HG02840 (cell line): ENCODE data around the gene RARA.
"Not testable (repeated sequence)": the region's sequence is repeated elsewhere in the genome, so short reads cannot be mapped to it uniquely, and the experiment has no call there.

Experiments
- ATAC-seq: cut with Tn5 transposase; IDR thresholded peaks from one replicate; pipeline ENCODE4 v1.9.1; 2021; ENCODE audit warnings: mild to moderate bottlenecking, moderate library complexity, moderate number of reproducible peaks; ENCODE audit not compliant: unreplicated experiment, low FRiP score

RARA gene

DNA sequence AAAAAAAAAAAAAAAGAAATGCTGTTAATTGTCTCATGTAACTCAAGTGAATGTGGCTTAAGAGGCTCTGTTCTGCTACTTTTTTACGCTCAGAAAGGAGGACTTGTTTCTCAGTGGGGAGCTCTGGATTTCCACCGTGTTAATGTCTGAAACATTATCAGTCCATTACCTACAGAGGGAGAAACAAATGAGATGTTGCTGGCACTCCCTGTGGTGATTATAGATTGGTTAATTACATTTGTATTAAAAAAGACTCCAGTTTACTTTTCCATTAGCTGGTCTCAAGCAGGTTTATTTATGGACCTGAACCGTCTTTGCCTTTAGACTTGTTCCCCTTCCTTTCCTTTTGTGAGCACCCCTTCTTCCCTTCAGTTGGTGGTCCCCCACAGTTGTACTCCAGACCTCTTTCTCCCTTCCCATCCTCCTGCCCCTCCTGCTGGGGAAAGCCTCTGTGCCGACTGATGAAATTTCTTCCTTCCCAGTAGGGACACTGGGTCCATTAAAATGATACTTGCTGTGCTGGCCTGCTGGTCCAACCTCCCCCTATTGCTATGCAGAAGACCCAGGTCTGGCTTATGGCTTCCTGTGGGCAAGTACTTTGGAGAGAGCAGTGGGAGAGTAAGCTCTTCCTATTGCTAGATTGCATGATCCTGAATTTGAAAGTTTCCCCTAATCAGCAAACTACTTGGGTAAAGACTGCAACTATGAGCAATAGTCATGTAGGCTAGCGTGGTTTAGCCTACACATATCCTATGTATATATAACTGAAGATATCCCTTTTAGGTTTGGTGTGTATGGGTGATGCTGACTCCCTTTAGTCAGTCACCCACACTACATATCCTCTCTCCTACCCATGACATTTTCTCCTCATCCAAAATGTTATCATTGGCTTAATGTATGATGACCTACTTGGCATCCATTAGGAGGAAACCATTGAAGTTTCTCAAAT, 13.2 kb upstream of the RARA start:
- no peak for ATAC-seq

DNA sequence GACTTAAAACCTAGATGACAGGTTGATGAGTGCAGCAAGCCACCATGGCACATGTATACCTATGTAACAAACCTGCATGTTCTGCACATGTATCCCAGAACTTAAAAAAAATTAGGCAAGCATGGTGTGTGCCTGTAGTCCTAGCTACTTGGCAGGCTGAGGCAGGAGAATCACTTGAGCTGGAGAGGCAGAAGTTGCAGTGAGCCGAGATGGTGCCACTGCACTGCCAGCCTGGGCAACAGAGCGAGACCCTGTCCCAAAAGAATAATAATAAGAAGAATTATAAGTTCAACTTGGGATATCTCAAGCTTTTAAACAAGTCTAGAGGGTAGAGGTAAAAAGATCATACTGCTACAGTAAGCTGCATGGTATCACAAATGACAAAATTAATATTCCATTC, 11.5 kb upstream of the RARA start:
- ATAC-seq: no peak

DNA sequence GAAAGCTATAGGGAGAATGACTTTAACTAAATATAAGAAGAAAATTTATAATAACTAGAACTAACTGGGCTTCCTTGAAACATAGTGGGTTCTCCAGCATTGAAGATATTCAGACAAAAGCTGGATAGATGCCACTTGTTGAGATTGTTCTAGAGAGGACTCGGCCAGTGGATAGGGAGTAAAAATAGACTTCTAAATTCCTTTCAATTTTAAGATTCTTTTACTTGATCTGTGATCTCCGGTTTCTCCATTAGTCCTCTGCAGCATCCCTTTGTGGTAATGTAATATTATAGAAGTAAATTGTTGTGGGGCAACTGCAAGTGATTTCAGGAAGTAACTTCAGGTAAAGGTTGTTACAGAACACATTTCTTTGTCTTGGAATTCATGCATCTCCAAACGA, 10.3 kb upstream of the RARA start:
- no peak for ATAC-seq

DNA sequence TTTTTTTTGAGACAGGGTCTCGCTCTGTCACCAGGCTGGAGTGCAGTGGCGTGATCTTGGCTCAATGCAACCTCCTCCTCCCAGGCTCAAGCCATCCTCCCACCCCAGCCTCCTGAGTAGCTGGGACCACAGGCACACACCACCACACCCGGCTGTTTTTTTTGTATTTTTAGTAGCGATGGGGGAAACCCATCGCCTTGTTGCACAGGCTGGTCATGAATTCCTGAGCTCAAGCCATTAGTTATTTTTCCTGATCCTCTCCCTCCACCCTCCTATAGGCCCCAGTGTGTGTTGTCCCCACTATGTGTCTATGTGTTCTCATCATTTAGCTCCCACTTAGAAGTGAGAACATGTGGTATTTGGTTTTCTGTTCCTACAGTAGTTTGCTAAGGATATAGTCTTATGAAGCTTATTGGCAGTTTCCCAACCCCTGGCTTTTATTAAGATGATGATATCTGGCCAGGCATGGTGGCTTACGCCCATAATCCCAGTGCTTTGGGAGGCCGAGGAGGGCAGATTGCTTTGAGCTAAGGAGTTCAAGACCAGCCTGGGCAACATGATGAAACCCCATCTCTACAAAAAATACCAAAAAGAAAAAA, 9.7 kb upstream of the RARA start:
- not testable (repeated sequence) for ATAC-seq

DNA sequence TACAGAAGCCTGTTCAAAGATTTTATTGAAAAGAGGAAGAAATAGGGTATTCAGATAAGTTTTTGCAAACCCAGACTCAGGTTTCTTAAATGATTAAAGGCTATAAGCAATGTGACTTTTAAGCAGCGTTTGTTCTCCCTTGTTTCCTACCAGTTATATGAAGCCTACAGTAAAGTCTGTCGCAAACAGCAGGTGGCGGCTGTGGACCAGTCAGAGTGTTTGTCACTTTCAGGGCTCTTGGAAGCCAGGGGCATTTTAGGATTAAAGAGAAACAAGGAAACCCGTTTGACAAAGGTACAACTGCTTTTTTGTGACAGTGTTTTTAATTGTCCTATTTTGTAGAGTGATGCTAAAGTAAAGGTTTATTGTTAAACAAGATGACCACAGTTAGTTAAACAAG, 7.7 kb upstream of the RARA start:
- no peak for ATAC-seq

DNA sequence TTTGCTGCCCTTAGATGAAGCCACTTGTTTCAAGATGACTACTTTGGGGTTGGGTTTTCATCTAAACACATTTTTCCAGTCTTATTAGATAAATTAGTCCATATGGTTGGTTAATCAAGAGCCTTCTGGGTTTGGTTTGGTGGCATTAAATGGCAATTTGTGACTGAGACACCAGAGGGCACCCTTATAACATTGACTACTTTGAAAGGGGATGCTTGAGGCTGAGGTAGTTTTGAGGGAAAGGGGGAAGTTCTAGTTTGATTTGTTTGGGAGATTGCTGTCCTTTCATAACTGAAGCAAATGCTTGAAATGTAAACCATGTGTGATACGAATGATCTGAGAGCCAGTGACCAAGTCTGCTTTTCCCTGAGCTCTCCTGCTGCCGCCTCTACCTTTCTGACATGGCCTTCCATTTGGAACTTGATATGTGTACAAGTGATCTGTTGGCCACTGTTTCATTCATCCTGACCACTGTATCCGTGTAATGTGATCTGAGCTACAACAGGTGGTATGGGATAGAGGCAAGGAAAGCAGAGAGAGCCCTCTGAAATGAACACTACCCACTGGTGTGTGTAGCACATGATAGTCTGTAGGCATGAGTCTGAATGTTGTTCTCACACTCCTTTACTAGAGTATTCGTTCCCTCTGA, 5.8 kb upstream of the RARA start:
- no peak for ATAC-seq

DNA sequence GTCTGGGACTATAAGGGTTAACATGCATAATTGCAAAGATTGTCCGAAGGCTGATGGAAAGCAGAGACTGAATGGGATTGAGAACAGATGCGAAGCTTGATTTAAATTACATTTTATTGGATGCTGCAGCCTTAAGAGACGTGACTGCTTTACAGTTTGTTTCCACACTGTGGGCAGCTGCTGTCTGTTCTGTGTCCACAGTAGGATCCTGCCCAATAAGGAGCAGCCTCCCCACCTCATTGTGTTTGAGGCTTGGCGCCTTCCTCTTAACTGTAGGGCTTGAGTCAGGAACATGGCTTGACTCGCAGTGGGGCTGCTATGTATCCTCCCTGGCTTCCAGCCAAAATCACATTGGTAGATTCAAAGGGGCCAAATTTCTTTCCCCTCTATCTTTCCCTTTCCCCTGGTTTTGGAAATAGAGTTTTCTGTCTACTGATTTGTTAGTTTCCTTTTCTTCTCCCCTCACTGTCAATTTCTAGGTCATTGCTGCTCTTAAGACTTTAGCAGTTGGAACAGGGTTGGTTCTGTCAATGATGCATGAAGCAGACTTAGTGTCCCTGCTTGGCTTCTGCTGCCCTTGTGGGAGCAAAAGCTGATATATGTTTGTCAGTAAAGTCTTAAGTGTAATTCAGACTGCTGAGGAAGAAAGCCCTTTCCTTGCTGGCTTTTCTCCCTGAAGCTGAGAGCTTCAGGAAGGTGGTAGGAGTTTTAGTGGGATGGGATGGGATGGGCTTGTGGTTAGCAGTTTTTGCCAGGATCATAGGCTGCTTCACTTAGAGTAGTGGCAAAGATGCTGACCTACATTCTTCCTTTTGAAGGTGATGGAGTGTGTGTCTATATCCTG, 5.0 kb upstream of the RARA start:
- no peak for ATAC-seq

DNA sequence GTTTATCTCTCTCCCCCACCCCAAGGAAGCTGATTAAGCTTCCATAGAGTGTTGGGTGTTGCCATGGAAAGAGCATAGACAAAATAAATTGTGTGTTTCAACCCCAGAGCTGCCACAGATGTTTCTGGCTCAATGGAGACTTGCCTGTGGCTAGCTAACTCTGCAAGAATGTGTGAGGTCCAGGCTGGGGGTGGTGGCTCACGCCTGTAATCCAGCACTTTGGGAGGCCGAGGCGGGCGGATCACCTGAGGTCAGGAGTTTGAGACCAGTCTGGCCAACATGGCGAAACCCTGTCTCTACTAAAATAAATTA, 4.5 kb upstream of the RARA start:
- not testable (repeated sequence) for ATAC-seq

DNA sequence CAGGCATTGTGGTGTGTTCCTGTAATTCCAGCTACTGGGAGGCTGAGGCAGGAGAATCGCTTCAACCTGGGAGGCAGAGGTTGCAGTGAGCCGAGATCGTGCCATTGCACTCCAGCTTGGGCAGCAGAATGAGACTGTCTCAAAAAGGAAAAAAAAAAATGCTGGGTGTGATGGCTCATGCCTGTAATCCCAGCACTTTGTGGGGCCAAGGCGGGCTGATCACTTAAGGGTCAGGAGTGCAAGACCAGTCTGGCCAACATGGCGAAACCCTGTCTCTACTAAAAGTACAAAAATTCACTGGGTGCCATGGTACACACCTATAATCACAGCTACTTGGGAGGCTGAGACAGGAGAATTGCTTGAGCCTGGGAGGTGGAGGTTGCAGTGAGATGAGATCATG, 4.1 kb upstream of the RARA start:
- not testable (repeated sequence) for ATAC-seq

DNA sequence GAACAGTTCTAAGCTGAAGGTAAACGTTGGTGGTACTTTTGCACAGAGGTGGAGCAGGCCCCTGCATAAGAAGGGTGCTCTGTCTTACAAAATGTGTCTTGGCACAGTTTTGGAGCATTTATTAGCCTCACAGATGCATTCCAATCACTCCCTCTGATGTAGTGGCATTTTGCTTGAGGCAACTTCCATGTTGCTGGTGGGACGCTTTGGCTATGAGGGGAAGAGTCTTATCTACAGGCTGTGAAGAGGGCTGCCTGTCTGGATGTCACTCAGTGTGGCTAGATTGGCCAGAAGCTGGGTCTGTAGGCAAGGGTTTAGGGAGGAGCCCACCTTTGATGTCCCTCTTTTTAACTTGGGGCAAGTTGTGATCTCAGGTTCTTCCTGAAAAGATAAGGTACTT, 2.6 kb upstream of the RARA start:
- no peak for ATAC-seq

DNA sequence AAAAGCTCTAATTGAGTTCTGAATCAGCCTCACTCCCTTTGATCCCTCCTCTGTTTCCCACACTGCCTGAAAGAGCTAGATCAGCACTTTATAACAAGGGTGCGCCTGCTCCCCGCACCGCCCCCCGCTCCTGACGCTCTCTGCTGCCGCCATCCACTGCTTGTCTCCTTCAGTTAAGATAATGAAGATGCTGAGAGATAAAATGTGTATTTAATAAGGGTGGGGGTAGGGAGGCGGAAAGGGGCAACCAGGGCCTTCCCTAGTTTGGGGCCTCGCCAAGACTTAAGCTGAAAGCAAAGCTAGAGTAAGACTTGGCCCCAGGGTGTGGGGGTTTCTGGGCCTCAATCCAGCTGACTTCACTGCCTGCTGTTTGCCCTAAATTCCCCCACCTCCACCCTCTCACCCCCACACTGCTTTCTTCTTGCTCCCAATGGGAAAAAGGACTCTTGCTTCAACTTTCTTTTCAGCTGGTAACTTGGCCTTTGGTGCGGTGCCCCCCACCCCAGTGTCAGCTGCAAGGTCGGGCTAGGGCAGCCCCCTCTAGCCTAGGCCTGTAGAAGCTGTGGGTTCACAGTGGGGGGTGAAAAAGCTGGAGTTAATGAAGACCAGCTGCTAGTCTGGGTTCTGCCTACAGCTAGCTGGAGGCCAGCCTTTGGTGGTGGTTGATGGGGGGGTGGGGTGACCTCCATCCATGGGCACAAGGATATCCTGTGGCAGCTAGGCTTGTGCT, 1.8 kb upstream of the RARA start:
- no peak for ATAC-seq

DNA sequence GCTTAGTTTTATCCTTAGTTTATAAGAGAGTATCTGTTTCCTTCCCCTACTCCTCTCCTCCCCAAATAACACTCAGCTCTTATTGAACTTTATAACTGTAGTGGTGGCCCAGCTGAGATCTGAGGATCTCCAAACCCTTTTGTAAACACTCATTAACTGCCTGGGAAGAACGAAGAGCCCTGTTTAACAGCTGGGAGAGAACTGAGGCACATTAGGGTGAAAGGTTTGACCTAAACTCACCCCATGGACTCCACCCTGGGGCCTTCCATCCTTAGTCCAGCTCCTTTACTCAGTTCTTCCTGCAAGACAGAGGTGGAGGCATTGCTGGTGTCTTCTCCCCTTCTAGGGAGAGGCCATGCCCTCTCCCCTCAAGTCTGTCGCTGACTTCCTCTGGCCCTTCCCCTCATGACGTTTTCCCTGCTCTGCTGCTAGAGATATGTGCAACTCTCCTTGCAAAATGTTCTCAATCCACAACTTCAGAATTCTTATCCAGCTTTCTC, 1.2 kb upstream of the RARA start:
- ATAC-seq: no peak

DNA sequence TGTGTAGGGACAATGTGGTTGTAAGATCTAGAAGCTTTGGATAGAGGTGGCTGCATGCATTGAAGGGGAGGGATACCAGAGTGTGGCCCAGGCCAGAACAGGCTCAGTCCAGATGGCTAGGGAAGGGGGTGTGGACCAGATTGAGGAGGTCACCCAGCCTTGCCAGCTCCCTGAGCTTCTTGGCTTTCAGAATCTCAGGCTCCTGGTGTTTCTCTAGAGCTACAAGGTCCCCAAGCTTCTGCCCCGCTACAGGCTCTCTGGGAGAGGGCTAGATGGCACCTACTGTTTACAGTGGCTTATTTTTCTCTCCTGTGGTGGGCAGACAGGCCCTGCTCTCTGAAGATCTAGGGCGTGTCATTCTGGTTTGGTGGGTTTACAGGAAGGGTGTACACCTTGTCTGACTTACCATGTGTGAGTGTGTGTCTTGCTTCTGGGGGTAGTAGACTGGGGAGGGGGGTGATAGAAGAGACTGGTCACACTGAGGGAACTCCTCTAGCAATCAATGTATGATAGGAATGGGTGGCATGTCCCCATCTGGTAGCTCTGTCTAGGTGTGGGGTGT, 1.1 kb downstream of the RARA start:
- ATAC-seq: no peak

DNA sequence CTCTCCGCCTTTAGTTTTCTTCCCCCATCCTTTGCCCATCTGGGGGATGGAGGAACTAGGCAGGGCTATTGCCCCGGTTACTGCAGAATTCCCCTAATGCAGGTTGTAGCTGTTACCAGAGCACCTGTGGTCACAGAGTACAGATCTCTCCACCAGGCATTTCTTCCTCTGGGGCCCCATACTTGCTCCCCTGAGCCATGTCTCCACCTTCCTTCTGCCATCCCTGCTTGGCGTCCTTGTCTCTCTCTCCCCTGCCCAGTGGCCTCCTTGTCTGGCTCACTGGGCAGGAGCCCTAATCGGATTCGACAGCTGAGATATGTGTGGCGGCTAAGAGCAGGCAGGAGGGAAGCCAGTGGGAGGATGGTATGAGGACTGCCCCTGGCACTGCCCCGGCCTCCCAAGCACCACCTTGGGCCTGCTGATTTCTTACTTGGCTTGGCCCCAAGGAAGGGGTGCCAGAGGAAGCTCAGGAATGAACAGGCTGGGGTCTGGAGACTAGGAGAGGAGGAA, 2.0 kb downstream of the RARA start:
- no peak for ATAC-seq

DNA sequence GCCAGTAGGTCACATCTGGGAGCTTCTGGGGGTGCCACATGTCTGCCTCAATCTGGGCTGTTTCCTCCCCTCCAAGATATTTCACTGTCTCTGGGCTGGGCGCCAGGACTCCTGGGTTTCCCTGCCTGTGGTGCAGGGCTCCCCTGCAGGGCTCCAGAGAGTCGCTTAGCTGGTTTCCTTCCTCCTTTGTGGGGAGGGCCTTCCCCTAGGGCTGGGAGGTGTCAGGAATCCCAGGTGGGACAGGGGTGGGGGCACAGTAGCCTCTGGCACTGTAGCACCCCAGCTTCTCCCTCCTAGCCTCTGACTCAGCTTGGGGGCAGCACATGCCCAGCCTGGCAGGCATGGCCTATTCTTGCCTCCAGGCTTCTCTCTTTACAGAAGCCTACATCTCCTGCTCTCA, 2.6 kb downstream of the RARA start:
- no peak for ATAC-seq

DNA sequence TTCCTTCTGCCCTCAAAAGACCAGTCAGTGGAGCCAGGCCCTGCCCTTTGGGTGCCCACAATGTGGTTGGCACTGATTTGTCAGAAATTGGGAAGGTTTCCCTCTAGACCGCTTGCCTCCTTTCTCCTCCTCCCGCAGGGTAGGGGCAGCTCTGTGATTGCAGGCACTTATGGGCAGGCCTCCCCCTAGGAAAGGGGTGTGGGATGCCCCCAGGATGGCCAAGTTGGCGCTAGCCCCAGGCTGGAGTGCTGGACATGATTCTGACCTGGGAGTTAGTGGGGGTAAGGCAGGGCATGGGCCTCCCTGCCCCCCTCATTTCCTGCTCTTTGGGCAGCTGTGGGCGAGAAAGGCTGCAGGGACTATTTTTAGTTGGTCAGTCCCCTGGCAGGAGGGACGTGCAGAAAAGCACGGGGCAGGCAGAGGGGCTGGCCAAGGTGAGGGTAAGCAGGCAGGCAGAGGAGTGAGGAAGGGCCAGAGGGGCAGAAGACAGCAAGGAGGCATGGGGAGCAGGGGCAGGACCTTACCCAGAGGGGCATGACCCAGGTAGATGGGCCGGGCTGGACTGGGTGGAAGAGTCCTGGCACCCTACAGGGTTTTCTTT, 3.3 kb downstream of the RARA start:
- no peak for ATAC-seq

DNA sequence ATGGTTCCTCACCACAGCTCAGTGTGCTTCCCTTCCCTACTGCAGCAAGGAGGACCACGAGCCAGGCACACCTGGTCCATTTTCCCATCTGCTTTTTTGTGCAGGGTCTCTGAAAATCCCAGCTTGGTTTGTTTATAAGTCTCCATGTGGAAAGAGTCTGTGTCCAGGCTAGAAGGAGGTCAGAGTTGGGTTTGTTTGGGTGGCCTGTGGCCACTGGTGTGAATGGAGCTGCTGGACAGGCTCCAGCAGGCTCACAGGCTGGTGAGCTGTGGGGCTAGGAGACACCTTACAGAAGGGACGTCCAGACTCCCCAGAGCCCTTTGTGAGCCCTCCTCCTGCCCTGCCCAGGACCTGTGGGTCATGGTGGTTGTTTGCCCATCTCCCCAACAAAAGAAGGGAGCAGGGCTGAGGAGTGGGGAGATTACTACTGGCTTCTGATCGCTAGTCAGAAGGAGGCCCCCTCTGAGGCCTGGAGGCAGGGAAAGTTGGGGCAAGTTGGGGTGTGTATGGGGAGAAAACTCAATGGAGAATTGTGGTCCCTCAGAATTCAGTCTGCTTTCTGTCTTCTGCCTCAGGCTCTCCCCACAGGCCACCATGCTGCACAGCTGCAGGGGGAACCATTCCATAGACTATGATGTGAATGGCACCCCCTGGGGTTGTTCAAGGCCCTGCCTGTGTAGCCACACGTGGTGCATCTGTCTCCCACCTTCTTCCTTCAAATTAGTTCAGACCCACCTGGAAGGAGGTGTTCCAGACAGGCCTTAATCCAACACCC, 4.1 kb downstream of the RARA start:
- no peak for ATAC-seq
